K562 (cell line): ENCODE results near the gene AKR1A1. TPM values are rescaled to one million over a fixed set of nuclear protein-coding genes. Genes with fewer than 3 reads are reported as not detected.

Experiments
- BMI1 ChIP-seq: fragments of 150-350 bp; IDR thresholded peaks from 2 replicates; pipeline ENCODE4 v1.6.1; 2014; ENCODE audit warnings: low read length
- CHCHD3 ChIP-seq: fragments of 250-450 bp; sonication (Bioruptor Pico); IDR thresholded peaks from 2 replicates; pipeline ENCODE4 v2.1.2; 2022; ENCODE audit warnings: mild to moderate bottlenecking
- E2F5 ChIP-seq: sonication (generic); formaldehyde crosslinking; IDR thresholded peaks from 2 replicates; pipeline ENCODE4 v1.8.0; 2022; ENCODE audit warnings: mild to moderate bottlenecking, missing genetic modification reagents
- ETV5 ChIP-seq: sonication (generic); formaldehyde crosslinking; IDR thresholded peaks from 2 replicates; pipeline ENCODE4 v1.4.0; 2020; ENCODE audit warnings: low read depth, mild to moderate bottlenecking, missing genetic modification reagents
- MIER1 ChIP-seq: fragments of 450-650 bp; IDR thresholded peaks from 2 replicates; pipeline ENCODE4 v1.6.1; 2016; ENCODE audit warnings: antibody characterized with exemption, mild to moderate bottlenecking, low read depth
- NCOR1 ChIP-seq: fragments of 450-650 bp; IDR thresholded peaks from 2 replicates; pipeline ENCODE4 v1.6.1; 2016; ENCODE audit warnings: mild to moderate bottlenecking, moderate library complexity
- POLR2B ChIP-seq: fragments of 450-650 bp; IDR thresholded peaks from 2 replicates; pipeline ENCODE4 v1.6.1; 2018; ENCODE audit warnings: low read depth; ENCODE audit not compliant: partially characterized antibody
- PTRF ChIP-seq: fragments of 450-650 bp; IDR thresholded peaks from 2 replicates; pipeline ENCODE4 v1.6.1; 2016; ENCODE audit warnings: mild to moderate bottlenecking, missing genetic modification characterization, missing compliant biosample characterization
- RFX5 ChIP-seq: IDR thresholded peaks from 2 replicates; pipeline ENCODE4 v1.6.1; 2011; ENCODE audit warnings: low read depth, mild to moderate bottlenecking, improper control_type of control experiment, low read length
- SNAPC5 ChIP-seq: fragments of 250-450 bp; sonication (Bioruptor Pico); IDR thresholded peaks from 2 replicates; pipeline ENCODE4 v1.8.0; 2021; ENCODE audit warnings: moderate library complexity, mild to moderate bottlenecking, inconsistent platforms
- TAF1 ChIP-seq: IDR thresholded peaks from 2 replicates; pipeline ENCODE4 v1.6.1; 2011; ENCODE audit warnings: mild to moderate bottlenecking, low read length, moderate library complexity; ENCODE audit not compliant: insufficient read depth, control insufficient read depth, severe bottlenecking; ENCODE audit errors: extremely low read depth
- ZFX ChIP-seq: sonication (generic); formaldehyde crosslinking; IDR thresholded peaks from 2 replicates; pipeline ENCODE4 v1.8.0; 2022; ENCODE audit warnings: mild to moderate bottlenecking, missing genetic modification reagents, moderate library complexity
- ZNF124 ChIP-seq: sonication (generic); formaldehyde crosslinking; IDR thresholded peaks from 2 replicates; pipeline ENCODE4 v1.8.1; 2022; ENCODE audit warnings: missing genetic modification reagents
- ZNF224 ChIP-seq: sonication (generic); formaldehyde crosslinking; IDR thresholded peaks from 2 replicates; pipeline ENCODE4 v1.8.0; 2022; ENCODE audit warnings: mild to moderate bottlenecking, missing genetic modification reagents
- ZNF347 ChIP-seq: fragments of 450-650 bp; formaldehyde crosslinking; IDR thresholded peaks from 2 replicates; pipeline ENCODE4 v1.4.0; 2020; ENCODE audit warnings: low read depth, mild to moderate bottlenecking, moderate library complexity
- ZNF354B ChIP-seq: fragments of 250-450 bp; sonication (Bioruptor Pico); IDR thresholded peaks from 2 replicates; pipeline ENCODE4 v1.4.0; 2020
- polyA plus RNA-seq, 8 experiments: library from polyadenylated mRNA; depleted of rRNA in 4 of 8; stranded (reverse) in 5 of 8; unstranded in 3 of 8; fragments of >200 nt; fragmentation: Nextera tagmentation in 2 of 8; fragmentation: Illumina TruSeq in 1 of 8; extraction: Ambion mirVana in 2 of 8; extraction: Trizol in 1 of 8; gene quantifications; 2 replicates each; pipeline versions ENCODE4 v1.2.1 to v1.2.3, GENCODE V29; 2011 to 2014; ENCODE audit warnings: inconsistent platforms in 1 of 8, missing spikeins in 1 of 8
- total RNA-seq, 7 experiments: library from RNA; depleted of rRNA in 6 of 7; stranded (reverse); fragments of >200 nt in 6 of 7; fragmentation: Illumina TruSeq in 2 of 7; extraction: Trizol in 2 of 7; gene quantifications; 2 replicates each; pipeline versions ENCODE4 v1.2.1 to v1.2.3, GENCODE V29; 2011 to 2021; ENCODE audit warnings: low replicate concordance in 1 of 7
- TF ChIP-seq, protein P1 (sequence below): fragments of 450-650 bp; IDR thresholded peaks from 2 replicates; pipeline ENCODE4 v1.6.1; 2016; ENCODE audit warnings: mild to moderate bottlenecking
- TF ChIP-seq, protein P2 (sequence below): IDR thresholded peaks from 2 replicates; pipeline ENCODE4 v1.6.1; 2011; ENCODE audit not compliant: insufficient read length; ENCODE audit errors: extremely low read depth
- TF ChIP-seq, protein P3 (sequence below): fragments of 450-650 bp; IDR thresholded peaks from 2 replicates; pipeline ENCODE4 v1.6.1; 2016; ENCODE audit warnings: antibody characterized with exemption
- TF ChIP-seq, protein P4 (sequence below): fragments of 200-400 bp; formaldehyde crosslinking; IDR thresholded peaks from 2 replicates; pipeline ENCODE4 v1.6.1; 2017; ENCODE audit warnings: mild to moderate bottlenecking, low read depth, low read length, moderate library complexity

Gene AKR1A1
- total and polyA plus RNA-seq, 9 of the 15 experiments (the other 6 are each of a cell fraction or from before 2014, with no cell fraction given) = 68.6 to 211 (median 132) TPM

DNA sequence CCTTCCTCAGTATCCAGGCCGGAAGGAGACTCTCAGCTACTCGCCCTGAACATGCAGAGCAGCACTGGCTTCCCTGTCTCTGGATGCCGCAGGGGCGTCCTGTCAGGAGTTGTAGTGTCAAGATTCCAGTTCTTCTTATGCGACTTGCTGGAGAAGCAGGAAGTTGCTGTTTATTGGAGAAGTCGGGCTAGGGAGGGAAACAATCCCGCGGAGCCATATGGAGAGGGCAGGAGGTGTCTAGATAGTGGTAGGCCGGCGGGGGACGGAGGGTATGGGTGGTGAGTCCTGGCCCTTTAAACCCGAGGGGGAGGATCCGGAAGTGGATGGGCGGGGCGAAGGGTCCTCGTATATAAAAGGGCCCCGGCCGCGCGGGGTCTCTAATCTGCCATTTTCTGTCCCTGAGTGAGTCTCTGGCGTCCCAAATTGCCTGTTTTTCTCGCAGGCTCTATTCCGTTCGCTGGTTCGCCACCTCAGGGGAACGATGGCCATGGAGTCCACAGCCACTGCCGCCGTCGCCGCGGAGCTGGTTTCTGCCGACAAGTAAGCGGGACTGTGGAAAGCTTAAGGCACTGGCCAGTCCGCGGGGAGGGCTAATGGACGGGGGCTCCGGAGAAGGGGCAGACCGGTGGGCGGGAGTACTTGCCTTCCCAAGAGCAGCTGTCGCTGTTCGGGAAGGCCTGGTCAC is 33.2 kb downstream of the AKR1A1 start, which contains the start of gene NASP (continued):
- no peak for TF ChIP-seq BMI1
- TF ChIP-seq NCOR1 = peak; percentile 65
- TF ChIP-seq, protein P1, sequence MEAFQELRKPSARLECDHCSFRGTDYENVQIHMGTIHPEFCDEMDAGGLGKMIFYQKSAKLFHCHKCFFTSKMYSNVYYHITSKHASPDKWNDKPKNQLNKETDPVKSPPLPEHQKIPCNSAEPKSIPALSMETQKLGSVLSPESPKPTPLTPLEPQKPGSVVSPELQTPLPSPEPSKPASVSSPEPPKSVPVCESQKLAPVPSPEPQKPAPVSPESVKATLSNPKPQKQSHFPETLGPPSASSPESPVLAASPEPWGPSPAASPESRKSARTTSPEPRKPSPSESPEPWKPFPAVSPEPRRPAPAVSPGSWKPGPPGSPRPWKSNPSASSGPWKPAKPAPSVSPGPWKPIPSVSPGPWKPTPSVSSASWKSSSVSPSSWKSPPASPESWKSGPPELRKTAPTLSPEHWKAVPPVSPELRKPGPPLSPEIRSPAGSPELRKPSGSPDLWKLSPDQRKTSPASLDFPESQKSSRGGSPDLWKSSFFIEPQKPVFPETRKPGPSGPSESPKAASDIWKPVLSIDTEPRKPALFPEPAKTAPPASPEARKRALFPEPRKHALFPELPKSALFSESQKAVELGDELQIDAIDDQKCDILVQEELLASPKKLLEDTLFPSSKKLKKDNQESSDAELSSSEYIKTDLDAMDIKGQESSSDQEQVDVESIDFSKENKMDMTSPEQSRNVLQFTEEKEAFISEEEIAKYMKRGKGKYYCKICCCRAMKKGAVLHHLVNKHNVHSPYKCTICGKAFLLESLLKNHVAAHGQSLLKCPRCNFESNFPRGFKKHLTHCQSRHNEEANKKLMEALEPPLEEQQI = no peak; the same call in 1 of the 2 replicates
- TF ChIP-seq, protein P2, sequence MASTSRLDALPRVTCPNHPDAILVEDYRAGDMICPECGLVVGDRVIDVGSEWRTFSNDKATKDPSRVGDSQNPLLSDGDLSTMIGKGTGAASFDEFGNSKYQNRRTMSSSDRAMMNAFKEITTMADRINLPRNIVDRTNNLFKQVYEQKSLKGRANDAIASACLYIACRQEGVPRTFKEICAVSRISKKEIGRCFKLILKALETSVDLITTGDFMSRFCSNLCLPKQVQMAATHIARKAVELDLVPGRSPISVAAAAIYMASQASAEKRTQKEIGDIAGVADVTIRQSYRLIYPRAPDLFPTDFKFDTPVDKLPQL = peak; percentile 90
- no peak for TF ChIP-seq SNAPC5 (CRISPR knock-in tag)
- TF ChIP-seq CHCHD3 (CRISPR knock-in tag) = no peak
- TF ChIP-seq TAF1 = peak; percentile 98
- TF ChIP-seq, protein P3, sequence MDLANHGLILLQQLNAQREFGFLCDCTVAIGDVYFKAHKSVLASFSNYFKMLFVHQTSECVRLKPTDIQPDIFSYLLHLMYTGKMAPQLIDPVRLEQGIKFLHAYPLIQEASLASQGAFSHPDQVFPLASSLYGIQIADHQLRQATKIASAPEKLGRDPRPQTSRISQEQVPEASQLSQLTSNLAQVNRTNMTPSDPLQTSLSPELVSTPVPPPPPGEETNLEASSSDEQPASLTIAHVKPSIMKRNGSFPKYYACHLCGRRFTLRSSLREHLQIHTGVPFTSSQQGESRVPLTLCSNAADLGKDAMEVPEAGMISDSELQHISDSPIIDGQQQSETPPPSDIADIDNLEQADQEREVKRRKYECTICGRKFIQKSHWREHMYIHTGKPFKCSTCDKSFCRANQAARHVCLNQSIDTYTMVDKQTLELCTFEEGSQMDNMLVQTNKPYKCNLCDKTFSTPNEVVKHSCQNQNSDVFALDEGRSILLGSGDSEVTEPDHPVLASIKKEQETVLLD = peak; percentile 42; the same call in 1 of the 2 replicates
- peak; percentile 64 for TF ChIP-seq ETV5 (CRISPR knock-in tag)
- TF ChIP-seq RFX5 = peak; percentile 37
- peak; percentile 83 for TF ChIP-seq ZFX (CRISPR knock-in tag)
- peak; percentile 100 for TF ChIP-seq POLR2B
- no peak for TF ChIP-seq ZNF354B (CRISPR knock-in tag)
- no peak for TF ChIP-seq E2F5 (CRISPR knock-in tag)
- TF ChIP-seq ZNF347 (CRISPR knock-in tag) = no peak
- peak; percentile 89; the same call in 1 of the 2 replicates for TF ChIP-seq ZNF124 (CRISPR knock-in tag)
- no peak for TF ChIP-seq MIER1
- TF ChIP-seq PTRF (tag) = no peak
- TF ChIP-seq, protein P4, sequence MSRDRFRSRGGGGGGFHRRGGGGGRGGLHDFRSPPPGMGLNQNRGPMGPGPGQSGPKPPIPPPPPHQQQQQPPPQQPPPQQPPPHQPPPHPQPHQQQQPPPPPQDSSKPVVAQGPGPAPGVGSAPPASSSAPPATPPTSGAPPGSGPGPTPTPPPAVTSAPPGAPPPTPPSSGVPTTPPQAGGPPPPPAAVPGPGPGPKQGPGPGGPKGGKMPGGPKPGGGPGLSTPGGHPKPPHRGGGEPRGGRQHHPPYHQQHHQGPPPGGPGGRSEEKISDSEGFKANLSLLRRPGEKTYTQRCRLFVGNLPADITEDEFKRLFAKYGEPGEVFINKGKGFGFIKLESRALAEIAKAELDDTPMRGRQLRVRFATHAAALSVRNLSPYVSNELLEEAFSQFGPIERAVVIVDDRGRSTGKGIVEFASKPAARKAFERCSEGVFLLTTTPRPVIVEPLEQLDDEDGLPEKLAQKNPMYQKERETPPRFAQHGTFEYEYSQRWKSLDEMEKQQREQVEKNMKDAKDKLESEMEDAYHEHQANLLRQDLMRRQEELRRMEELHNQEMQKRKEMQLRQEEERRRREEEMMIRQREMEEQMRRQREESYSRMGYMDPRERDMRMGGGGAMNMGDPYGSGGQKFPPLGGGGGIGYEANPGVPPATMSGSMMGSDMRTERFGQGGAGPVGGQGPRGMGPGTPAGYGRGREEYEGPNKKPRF = no peak
- TF ChIP-seq ZNF224 = peak; percentile 87
